Stimulated activated CD4-positive, alpha-beta T cell treated with anti-CD3 and anti-CD28 coated beads, Interleukin-1b, Interleukin-23, amount 100 ng/mL, for 24 hours (primary cell): ENCODE data around the gene COMT.

Experiments
- DNase-seq, 4 experiments: peaks; one replicate each; pipeline ENCODE4 v3.0.0-alpha.2; 2020; ENCODE audit warnings: low read depth in 4 of 4, low spot score in 1 of 4

COMT gene

GRCh38 chr22:19968450-19968891 is 26.9 kb downstream of the COMT start:
- DNase-seq, result no peak

- DNase-seq, result no peak
Observed at GRCh38 chr22:19969141-19969928, 27.8 kb downstream of the COMT start.

- no peak for DNase-seq
Observed at GRCh38 chr22:19970031-19970478, 28.5 kb downstream of the COMT start.

GRCh38 chr22:19970479-19971275 is 29.1 kb downstream of the COMT start:
- DNase-seq, result peak; percentile 58 to 72 (median 70)

GRCh38 chr22:19971276-19972124 is 29.9 kb downstream of the COMT start:
- no peak for DNase-seq

- DNase-seq, result no peak
Observed at GRCh38 chr22:19972251-19972650, 30.7 kb downstream of the COMT start.

GRCh38 chr22:19972652-19973550 is 31.3 kb downstream of the COMT start:
- DNase-seq, result no peak

- DNase-seq, result no peak
Observed at GRCh38 chr22:19973551-19974267, 32.1 kb downstream of the COMT start.

GRCh38 chr22:19974268-19974861 is 32.8 kb downstream of the COMT start:
- no peak for DNase-seq

GRCh38 chr22:19974935-19975706 is 33.5 kb downstream of the COMT start:
- no peak for DNase-seq

- no peak for DNase-seq
Observed at GRCh38 chr22:19975707-19976035, 34.1 kb downstream of the COMT start.

GRCh38 chr22:19976671-19977070 is 35.1 kb downstream of the COMT start:
- DNase-seq, result no peak

GRCh38 chr22:19977296-19978243 is 36.0 kb downstream of the COMT start:
- DNase-seq, result no peak

GRCh38 chr22:19978748-19979147 is 37.2 kb downstream of the COMT start:
- DNase-seq, result no peak

GRCh38 chr22:19979712-19980493 is 38.3 kb downstream of the COMT start:
- DNase-seq, result no peak

- no peak for DNase-seq
Observed at GRCh38 chr22:19980766-19981165, 39.2 kb downstream of the COMT start.
